HEK293 (cell line): Measurements from ENCODE around the gene SMARCA2.

Experiments
- CTCF ChIA-PET: fragments of 350-600 bp; formaldehyde crosslinking; extraction: SDS; loops from one replicate; lab custom pipeline; 2021; ENCODE audit warnings: antibody characterized with exemption; lab: Yijun Ruan, JAX
- POLR2A ChIA-PET: fragments of 300-600 bp; formaldehyde crosslinking; extraction: SDS; loops from one replicate; lab custom pipeline; 2020; ENCODE audit warnings: antibody characterized with exemption, inconsistent platforms; lab: Yijun Ruan, JAX
- H3K27ac ChIP-seq: fragments of 200-500 bp; sonication (Bioruptor generic); 2 replicates; pipeline ENCODE4 v1.5.1; 2014; ENCODE audit warnings: low read depth, low read length, control low read depth, inconsistent platforms; ENCODE audit errors: extremely low read depth
- H3K36me3 ChIP-seq, 2 experiments: fragments of 200-500 bp in 1 of 2; sonication (Bioruptor generic) in 1 of 2; 1 replicate in 1 of 2; 2 replicates in 1 of 2; pipeline ENCODE4 v1.5.1; 2014 to 2017; ENCODE audit warnings: inconsistent platforms in 2 of 2, low read length in 2 of 2; ENCODE audit not compliant: control insufficient read depth in 2 of 2, insufficient read depth in 1 of 2
- H3K4me1 ChIP-seq: fragments of 200-500 bp; sonication (Bioruptor generic); 2 replicates; pipeline ENCODE4 v1.5.1; 2014; ENCODE audit warnings: mild to moderate bottlenecking, low read length, inconsistent platforms; ENCODE audit not compliant: control insufficient read depth, insufficient read depth
- H3K4me3 ChIP-seq: 2 replicates; pipeline ENCODE4 v1.5.1; 2011; ENCODE audit warnings: low read depth, mild to moderate bottlenecking, control low read depth, low read length, moderate library complexity
- H3K9me3 ChIP-seq: fragments of 200-500 bp; sonication (Bioruptor generic); 2 replicates; pipeline ENCODE4 v1.5.1; 2014; ENCODE audit warnings: low read depth, low read length, inconsistent platforms; ENCODE audit not compliant: control insufficient read depth, insufficient read depth
- IKZF3 ChIP-seq: fragments of 450-650 bp; IDR thresholded peaks from 2 replicates; pipeline ENCODE4 v1.5.0; 2018; ENCODE audit warnings: missing biosample characterization, mild to moderate bottlenecking, missing genetic modification characterization, moderate library complexity
- MZF1 ChIP-seq: fragments of 450-650 bp; formaldehyde crosslinking; IDR thresholded peaks from 2 replicates; pipeline ENCODE4 v1.5.1; 2017; ENCODE audit warnings: missing biosample characterization, missing genetic modification characterization, borderline replicate concordance
- SCRT1 ChIP-seq: fragments of 450-650 bp; formaldehyde crosslinking; IDR thresholded peaks from 2 replicates; pipeline ENCODE4 v1.5.1; 2016; ENCODE audit warnings: missing biosample characterization, missing genetic modification characterization, borderline replicate concordance
- ZBTB1 ChIP-seq: fragments of 450-650 bp; formaldehyde crosslinking; IDR thresholded peaks from 2 replicates; pipeline ENCODE4 v1.5.1; 2016; ENCODE audit warnings: missing biosample characterization, missing genetic modification characterization
- ZBTB48 ChIP-seq: fragments of 450-650 bp; formaldehyde crosslinking; IDR thresholded peaks from 2 replicates; pipeline ENCODE4 v1.5.1; 2016; ENCODE audit warnings: missing biosample characterization, missing genetic modification characterization
- ZFP69B ChIP-seq: fragments of 450-650 bp; formaldehyde crosslinking; IDR thresholded peaks from 2 replicates; pipeline ENCODE4 v1.5.1; 2016; ENCODE audit warnings: missing biosample characterization, missing genetic modification characterization
- ZNF2 ChIP-seq: fragments of 450-650 bp; formaldehyde crosslinking; IDR thresholded peaks from 2 replicates; pipeline ENCODE4 v1.5.1; 2016; ENCODE audit warnings: missing biosample characterization, missing genetic modification characterization
- ZNF280D ChIP-seq: fragments of 450-650 bp; formaldehyde crosslinking; IDR thresholded peaks from 2 replicates; pipeline ENCODE4 v1.5.1; 2016; ENCODE audit warnings: missing biosample characterization, missing genetic modification characterization
- ZNF362 ChIP-seq: fragments of 450-650 bp; formaldehyde crosslinking; IDR thresholded peaks from 2 replicates; pipeline ENCODE4 v1.5.1; 2016; ENCODE audit warnings: missing biosample characterization, missing genetic modification characterization
- ZNF394 ChIP-seq: fragments of 450-650 bp; formaldehyde crosslinking; IDR thresholded peaks from 2 replicates; pipeline ENCODE4 v1.5.1; 2016; ENCODE audit warnings: missing biosample characterization, missing genetic modification characterization, mild to moderate bottlenecking, moderate library complexity, borderline replicate concordance
- ZNF433 ChIP-seq: fragments of 450-650 bp; formaldehyde crosslinking; IDR thresholded peaks from 2 replicates; pipeline ENCODE4 v1.5.1; 2016; ENCODE audit warnings: missing biosample characterization, missing genetic modification characterization, low read depth
- ZNF514 ChIP-seq: fragments of 450-650 bp; formaldehyde crosslinking; IDR thresholded peaks from 2 replicates; pipeline ENCODE4 v1.5.1; 2016; ENCODE audit warnings: missing biosample characterization, missing genetic modification characterization
- ZNF600 ChIP-seq: fragments of 450-650 bp; formaldehyde crosslinking; IDR thresholded peaks from 2 replicates; pipeline ENCODE4 v1.5.1; 2016; ENCODE audit warnings: missing biosample characterization, missing genetic modification characterization
- ZNF664 ChIP-seq: fragments of 450-650 bp; formaldehyde crosslinking; IDR thresholded peaks from 2 replicates; pipeline ENCODE4 v1.5.1; 2016; ENCODE audit warnings: missing biosample characterization, missing genetic modification characterization
- ZNF76 ChIP-seq: fragments of 450-650 bp; formaldehyde crosslinking; IDR thresholded peaks from 2 replicates; pipeline ENCODE4; 2016; ENCODE audit warnings: low read depth, missing biosample characterization, missing genetic modification characterization, borderline replicate concordance
- ZNF830 ChIP-seq: fragments of 450-650 bp; IDR thresholded peaks from 2 replicates; pipeline ENCODE4 v1.5.0; 2018; ENCODE audit warnings: missing biosample characterization, missing genetic modification characterization, low read depth, mild to moderate bottlenecking, moderate library complexity
- TF ChIP-seq, protein P1 (sequence below): fragments of 450-650 bp; IDR thresholded peaks from 2 replicates; pipeline ENCODE4 v1.5.1; 2018; ENCODE audit warnings: missing biosample characterization, mild to moderate bottlenecking, missing genetic modification characterization
- TF ChIP-seq, protein P2 (sequence below): fragments of 450-650 bp; formaldehyde crosslinking; IDR thresholded peaks from 2 replicates; pipeline ENCODE4 v1.5.1; 2017; ENCODE audit warnings: missing biosample characterization, missing genetic modification characterization

SMARCA2 gene

GRCh38 chr9:2026220-2026997 is 11.3 kb downstream of the SMARCA2 start:
- CTCF ChIA-PET, result interaction anchor here (0.6 kb wide), 1 partner anchor 1634 kb away, joined by 3 read pairs; no protein-coding TSS in a partner anchor
- no peak overlapping the region for H3K4me3 ChIP-seq
- H3K9me3 ChIP-seq, result no peaks in the 10 kb centered on the region
- TF ChIP-seq ZNF394, result no peak
- no peak for TF ChIP-seq ZNF2 (tag by site-specific recombination)
- no peak for TF ChIP-seq ZNF433 (tag by site-specific recombination)
- no peak for TF ChIP-seq SCRT1 (tag by site-specific recombination)
- TF ChIP-seq ZNF280D (tag by site-specific recombination), result no peak
- no peak for TF ChIP-seq ZBTB48
- TF ChIP-seq ZNF362 (tag by site-specific recombination), result no peak
- no peak for TF ChIP-seq MZF1 (tag by site-specific recombination)
- no peak for TF ChIP-seq ZNF830 (tag by site-specific recombination)
- TF ChIP-seq ZFP69B, result no peak
- no peak for TF ChIP-seq ZNF514 (tag by site-specific recombination)
- TF ChIP-seq, protein P1, sequence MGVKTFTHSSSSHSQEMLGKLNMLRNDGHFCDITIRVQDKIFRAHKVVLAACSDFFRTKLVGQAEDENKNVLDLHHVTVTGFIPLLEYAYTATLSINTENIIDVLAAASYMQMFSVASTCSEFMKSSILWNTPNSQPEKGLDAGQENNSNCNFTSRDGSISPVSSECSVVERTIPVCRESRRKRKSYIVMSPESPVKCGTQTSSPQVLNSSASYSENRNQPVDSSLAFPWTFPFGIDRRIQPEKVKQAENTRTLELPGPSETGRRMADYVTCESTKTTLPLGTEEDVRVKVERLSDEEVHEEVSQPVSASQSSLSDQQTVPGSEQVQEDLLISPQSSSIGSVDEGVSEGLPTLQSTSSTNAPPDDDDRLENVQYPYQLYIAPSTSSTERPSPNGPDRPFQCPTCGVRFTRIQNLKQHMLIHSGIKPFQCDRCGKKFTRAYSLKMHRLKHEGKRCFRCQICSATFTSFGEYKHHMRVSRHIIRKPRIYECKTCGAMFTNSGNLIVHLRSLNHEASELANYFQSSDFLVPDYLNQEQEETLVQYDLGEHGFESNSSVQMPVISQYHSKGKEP (tag by site-specific recombination), result no peak
- TF ChIP-seq ZBTB1, result no peak
- TF ChIP-seq ZNF76 (tag by site-specific recombination), result no peak
- TF ChIP-seq, protein P2, sequence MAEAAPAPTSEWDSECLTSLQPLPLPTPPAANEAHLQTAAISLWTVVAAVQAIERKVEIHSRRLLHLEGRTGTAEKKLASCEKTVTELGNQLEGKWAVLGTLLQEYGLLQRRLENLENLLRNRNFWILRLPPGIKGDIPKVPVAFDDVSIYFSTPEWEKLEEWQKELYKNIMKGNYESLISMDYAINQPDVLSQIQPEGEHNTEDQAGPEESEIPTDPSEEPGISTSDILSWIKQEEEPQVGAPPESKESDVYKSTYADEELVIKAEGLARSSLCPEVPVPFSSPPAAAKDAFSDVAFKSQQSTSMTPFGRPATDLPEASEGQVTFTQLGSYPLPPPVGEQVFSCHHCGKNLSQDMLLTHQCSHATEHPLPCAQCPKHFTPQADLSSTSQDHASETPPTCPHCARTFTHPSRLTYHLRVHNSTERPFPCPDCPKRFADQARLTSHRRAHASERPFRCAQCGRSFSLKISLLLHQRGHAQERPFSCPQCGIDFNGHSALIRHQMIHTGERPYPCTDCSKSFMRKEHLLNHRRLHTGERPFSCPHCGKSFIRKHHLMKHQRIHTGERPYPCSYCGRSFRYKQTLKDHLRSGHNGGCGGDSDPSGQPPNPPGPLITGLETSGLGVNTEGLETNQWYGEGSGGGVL (tag by site-specific recombination), result no peak
- no peak for TF ChIP-seq ZNF600
- no peak for TF ChIP-seq IKZF3
- TF ChIP-seq ZNF664 (tag by site-specific recombination), result no peak
- TF ChIP-seq, all 188 proteins: peak for 0
- Histone ChIP-seq H3K4me1 (peaks cover 22% of the 10 kb centered on the region), H3K36me3 (no peaks in the 10 kb centered on the region), H3K27ac (no peak overlapping the region)
- POLR2A ChIA-PET, result interaction anchor here (0.5 kb wide), 1 partner anchor 16 kb away, joined by 5 read pairs; no protein-coding TSS in a partner anchor
